MCF 10A (cell line): Measurements from ENCODE around the gene CNTNAP2. TPM values are rescaled to one million over a fixed set of nuclear protein-coding genes. Genes with fewer than 3 reads are reported as not detected.

Experiments used
- BruUV-seq: library from RNA; stranded (reverse); fragments of 400-500 nt; replicated peaks from 2 replicates; lab custom pipeline; 2021; lab: Mats Ljungman, UMichigan
- CTCF ChIA-PET: fragments of 300-600 bp; sonication (Branson Sonifier 250); formaldehyde crosslinking; extraction: SDS; loops from one replicate; lab custom pipeline; 2021; ENCODE audit warnings: antibody characterized with exemption, inconsistent platforms; lab: Yijun Ruan, JAX
- POLR2A ChIA-PET: fragments of 300-600, 350-650 bp; sonication (Branson Sonifier 250); formaldehyde crosslinking; extraction: SDS; loops from one replicate; lab custom pipeline; 2020; ENCODE audit warnings: antibody characterized with exemption, inconsistent platforms; lab: Yijun Ruan, JAX
- DNase-seq: peaks from one replicate; pipeline ENCODE4 v3.0.0-alpha.2; 2018; ENCODE audit not compliant: unreplicated experiment
- H3K27ac Mint-ChIP-seq: one replicate; pipeline ENCODE4 v1.8.0; 2022; ENCODE audit warnings: mild to moderate bottlenecking, low read depth, mixed read lengths; ENCODE audit not compliant: unreplicated experiment
- H3K27me3 Mint-ChIP-seq: one replicate; pipeline ENCODE4 v1.8.0; 2022; ENCODE audit warnings: mixed read lengths; ENCODE audit not compliant: insufficient read depth, unreplicated experiment
- H3K36me3 Mint-ChIP-seq: one replicate; pipeline ENCODE4 v1.8.0; 2022; ENCODE audit warnings: mild to moderate bottlenecking, moderate library complexity, mixed read lengths; ENCODE audit not compliant: insufficient read depth, unreplicated experiment
- H3K4me1 Mint-ChIP-seq: one replicate; pipeline ENCODE4 v1.8.0; 2022; ENCODE audit warnings: mixed read lengths; ENCODE audit not compliant: insufficient read depth, unreplicated experiment
- H3K4me3 Mint-ChIP-seq: one replicate; pipeline ENCODE4 v1.8.0; 2022; ENCODE audit warnings: mild to moderate bottlenecking, moderate library complexity, mixed read lengths; ENCODE audit not compliant: unreplicated experiment
- H3K9me3 Mint-ChIP-seq: one replicate; pipeline ENCODE4 v1.8.0; 2022; ENCODE audit warnings: mixed read lengths; ENCODE audit not compliant: unreplicated experiment
- CTCF ChIP-seq: fragments of 200-600 bp; IDR thresholded peaks from one replicate; pipeline ENCODE4 v1.8.0; 2022; ENCODE audit warnings: antibody characterized with exemption, mild to moderate bottlenecking; ENCODE audit not compliant: unreplicated experiment
- intact Hi-C: fragments of 100-400 bp; cut with micrococcal nuclease; formaldehyde crosslinking; loops from 2 replicates; pipeline ENCODE4 v1.14.1; 2022
- total RNA-seq: library from RNA; stranded (reverse); gene quantifications from 2 replicates; pipeline ENCODE4 v1.2.3, GENCODE V29; 2022

Gene CNTNAP2
- total RNA-seq, 1 experiment from 2014 or later = 1.1 TPM

GRCh38 chr7:147071536-147071935 lies 954.9 kb downstream of the CNTNAP2 start:
- ChIA-PET CTCF (no interaction called here), POLR2A (no interaction called here)
- no TSS peak for BruUV-seq
- Mint-ChIP-seq H3K4me1 (no peaks in the 10 kb centered on the region), H3K27ac (no peak overlapping the region), H3K27me3 (peaks cover 48% of the 10 kb centered on the region), H3K4me3 (no peak overlapping the region), H3K9me3 (peaks cover 8% of the 10 kb centered on the region), H3K36me3 (no peaks in the 10 kb centered on the region)
- TF ChIP-seq CTCF = no peak
- intact Hi-C loops = no loop called here
- no peak for DNase-seq

GRCh38 chr7:147078312-147078711 lies 961.7 kb downstream of the CNTNAP2 start:
- H3K4me3 Mint-ChIP-seq = no peak overlapping the region
- ChIA-PET CTCF (interaction anchor here (0.5 kb wide), 1 partner anchor 210 kb away, joined by 4 read pairs; no protein-coding TSS in a partner anchor), POLR2A (no interaction called here)
- no peaks in the 10 kb centered on the region for H3K9me3 Mint-ChIP-seq
- H3K4me1 Mint-ChIP-seq = no peaks in the 10 kb centered on the region
- DNase-seq = no peak
- intact Hi-C loops = no loop called here
- no TSS peak for BruUV-seq
- no peak overlapping the region for H3K27ac Mint-ChIP-seq
- peaks cover 15% of the 10 kb centered on the region for H3K27me3 Mint-ChIP-seq
- no peak for TF ChIP-seq CTCF
- no peaks in the 10 kb centered on the region for H3K36me3 Mint-ChIP-seq

GRCh38 chr7:147079083-147079482 lies 962.5 kb downstream of the CNTNAP2 start:
- no peak for TF ChIP-seq CTCF
- BruUV-seq = no TSS peak
- POLR2A ChIA-PET = no interaction called here
- H3K4me1 Mint-ChIP-seq = no peaks in the 10 kb centered on the region
- H3K4me3 Mint-ChIP-seq = no peak overlapping the region
- no peaks in the 10 kb centered on the region for H3K36me3 Mint-ChIP-seq
- DNase-seq = no peak
- H3K9me3 Mint-ChIP-seq = no peaks in the 10 kb centered on the region
- peaks cover 7% of the 10 kb centered on the region for H3K27me3 Mint-ChIP-seq
- no peak overlapping the region for H3K27ac Mint-ChIP-seq
- CTCF ChIA-PET = interaction anchor here (0.5 kb wide), 1 partner anchor 1010 kb away, joined by 3 read pairs; no protein-coding TSS in a partner anchor
- intact Hi-C loops = no loop called here

GRCh38 chr7:147079921-147080420 lies 963.4 kb downstream of the CNTNAP2 start:
- Mint-ChIP-seq H3K36me3 (no peaks in the 10 kb centered on the region), H3K4me1 (no peaks in the 10 kb centered on the region), H3K4me3 (no peak overlapping the region), H3K9me3 (no peaks in the 10 kb centered on the region), H3K27me3 (no peaks in the 10 kb centered on the region), H3K27ac (no peak overlapping the region)
- no TSS peak for BruUV-seq
- TF ChIP-seq CTCF = no peak
- intact Hi-C loops = no loop called here
- no peak for DNase-seq
- POLR2A ChIA-PET = no interaction called here
- CTCF ChIA-PET = no interaction called here
